ENCODE measurements around the gene PRDM8. TPM values are rescaled to one million over a fixed set of nuclear protein-coding genes. Genes with fewer than 3 reads are reported as not detected.

PRDM8 gene
- total RNA-seq, 1 experiment from 2014 or later, result 5.3 TPM

GRCh38 chr4:80165855-80166254, 31.4 kb upstream of the PRDM8 start:
- Histone ChIP-seq H3K4me3 (ENCODE audit: low read depth in 2 of 2, low read length in 2 of 2) (no peak overlapping the region), H3K4me1 (ENCODE audit: control insufficient read depth, insufficient read depth, low read length) (no peaks in the 10 kb centered on the region), H3K27ac (ENCODE audit: low read length) (no peak overlapping the region), H3K27me3 (ENCODE audit: control insufficient read depth, insufficient read depth, low read length) (no peaks in the 10 kb centered on the region), H3K36me3 (ENCODE audit: control insufficient read depth, insufficient read depth, low read length) (no peaks in the 10 kb centered on the region), H3K9me3 (ENCODE audit: control insufficient read depth, insufficient read depth, low read depth, low read length) (no peaks in the 10 kb centered on the region; the same call in 1 of the 2 replicates)
- DNase-seq (ENCODE audit: low read depth, low spot score) (no peak), ATAC-seq (no peak)
- in situ Hi-C loops (cut with HindIII; ENCODE audit: low pct_unique_long_range_greater_than_20kb, low sequenced_read_pairs) (no loop called here), intact Hi-C loops (cut with micrococcal nuclease; ENCODE audit: unreplicated experiment) (no loop called here)
- ChIA-PET POLR2A (interaction anchor here (0.7 kb wide), 1 partner anchor 127 kb away, joined by 14 read pairs; no protein-coding TSS in a partner anchor), CTCF (no interaction called here)
- TF ChIP-seq SIN3A (IDR thresholded peaks at IDR 0.05; ENCODE audit: borderline replicate concordance, insufficient read depth, low read depth, low read length) (no peak), CTCF (IDR thresholded peaks at IDR 0.05) (no peak), POLR2AphosphoS5 (IDR thresholded peaks at IDR 0.05; ENCODE audit: low read depth, low read length) (no peak), REST (IDR thresholded peaks at IDR 0.05; ENCODE audit: insufficient read depth in 1 of 2, low read depth in 2 of 2, low read length in 1 of 2) (no peak), TCF7L2 (IDR thresholded peaks at IDR 0.05; ENCODE audit: low read depth, low read length) (no peak)
- no TSS peak for BruUV-seq (replicated peaks)

- in situ Hi-C loops (cut with HindIII; ENCODE audit: low pct_unique_long_range_greater_than_20kb, low sequenced_read_pairs) (no loop called here), intact Hi-C loops (cut with micrococcal nuclease; ENCODE audit: unreplicated experiment) (no loop called here)
- no peaks in the 10 kb centered on the region for H3K27me3 ChIP-seq (ENCODE audit: control insufficient read depth, insufficient read depth, low read length)
- H3K36me3 ChIP-seq (ENCODE audit: control insufficient read depth, insufficient read depth, low read length), result no peaks in the 10 kb centered on the region
- DNase-seq (ENCODE audit: low read depth, low spot score), result no peak
- TF ChIP-seq CTCF (IDR thresholded peaks at IDR 0.05) (no peak), REST (IDR thresholded peaks at IDR 0.05; ENCODE audit: insufficient read depth in 1 of 2, low read depth in 2 of 2, low read length in 1 of 2) (no peak), POLR2AphosphoS5 (IDR thresholded peaks at IDR 0.05; ENCODE audit: low read depth, low read length) (no peak), TCF7L2 (IDR thresholded peaks at IDR 0.05; ENCODE audit: low read depth, low read length) (no peak), SIN3A (IDR thresholded peaks at IDR 0.05; ENCODE audit: borderline replicate concordance, insufficient read depth, low read depth, low read length) (no peak)
- H3K27ac ChIP-seq (ENCODE audit: low read length), result no peak overlapping the region
- H3K4me3 ChIP-seq (ENCODE audit: low read depth in 2 of 2, low read length in 2 of 2), result no peak overlapping the region
- ChIA-PET CTCF (no interaction called here), POLR2A (no interaction called here)
- ATAC-seq, result no peak
- no peaks in the 10 kb centered on the region for H3K4me1 ChIP-seq (ENCODE audit: control insufficient read depth, insufficient read depth, low read length)
- BruUV-seq (replicated peaks), result no TSS peak
- no peaks in the 10 kb centered on the region; the same call in 1 of the 2 replicates for H3K9me3 ChIP-seq (ENCODE audit: control insufficient read depth, insufficient read depth, low read depth, low read length)
Observed at GRCh38 chr4:80171251-80171650, 26.1 kb upstream of the PRDM8 start.
